Transverse colon (tissue), 4 donors: ENCODE results near the gene TSG101. TPM values are rescaled to one million over a fixed set of nuclear protein-coding genes. Genes with fewer than 3 reads are reported as not detected.

ENCODE experiments used
- DNase-seq: peaks from one replicate; pipeline ENCODE4 v3.0.0-alpha.2; 2019
- H3K27ac ChIP-seq, 4 donors: fragments of 200-600 bp; sonication (generic); 2 replicates each; pipeline ENCODE4 v1.5.1; 2016 to 2018; ENCODE audit warnings: inconsistent platforms in 4 of 4
- H3K27me3 ChIP-seq: fragments of 200-600 bp; sonication (generic); 2 replicates; pipeline ENCODE4 v1.5.1; 2017; ENCODE audit warnings: inconsistent platforms
- H3K36me3 ChIP-seq, 4 donors: fragments of 200-600 bp; sonication (generic); 2 replicates each; pipeline ENCODE4 v1.5.1; 2017 to 2019; ENCODE audit warnings: inconsistent platforms in 4 of 4
- H3K4me1 ChIP-seq, 4 donors: fragments of 200-600 bp; sonication (generic); 2 replicates each; pipeline ENCODE4 v1.5.1; 2017 to 2020; ENCODE audit warnings: inconsistent platforms in 4 of 4
- H3K4me3 ChIP-seq, 4 donors: fragments of 200-600 bp; sonication (generic); 1 replicate in 1 of 4; 2 replicates in 3 of 4; pipeline versions ENCODE4 v1.5.1 to v1.6.1; 2017 to 2019; ENCODE audit warnings: inconsistent platforms in 4 of 4
- H3K9me3 ChIP-seq, 2 donors: fragments of 200-600 bp; sonication (generic); 2 replicates each; pipeline ENCODE4 v1.5.1; 2017 to 2019; ENCODE audit warnings: inconsistent platforms in 2 of 2
- EP300 ChIP-seq: sonication (generic); formaldehyde crosslinking; IDR thresholded peaks from one replicate; pipeline ENCODE4 v1.6.1; 2017; ENCODE audit warnings: antibody characterized with exemption, low read depth
- POLR2A ChIP-seq: fragments of 450-650 bp; IDR thresholded peaks from one replicate; pipeline ENCODE4 v1.6.1; 2016; ENCODE audit warnings: antibody characterized with exemption, mild to moderate bottlenecking, moderate library complexity
- POLR2AphosphoS5 ChIP-seq, 3 donors: sonication (generic); formaldehyde crosslinking; IDR thresholded peaks; one replicate each; pipeline ENCODE4 v1.6.1; 2016; ENCODE audit warnings: antibody characterized with exemption in 3 of 3
- WGBS, 2 donors: methylation state at CpG; one replicate each; pipeline ENCODE4 v1.1.5; 2018; ENCODE audit warnings: low coverage in 1 of 2; 5-methylcytosine and 5-hydroxymethylcytosine counted together
- in situ Hi-C, 4 donors: fragments of 200-750 bp; cut with MboI; loops; one replicate each; pipeline versions ENCODE4 v1.15.0 to v1.15.1; 2017; ENCODE audit warnings: low sequenced_read_pairs in 3 of 4, low pct_ligation_motif_present in 1 of 4, low pct_unique_long_range_greater_than_20kb in 1 of 4
- intact Hi-C: fragments of 100-400 bp; cut with DNase I; formaldehyde crosslinking; loops from one replicate; pipeline ENCODE4 v1.15.1; 2023; ENCODE audit warnings: low total_unique reads
- total RNA-seq, 4 donors: library from RNA; depleted of rRNA; stranded (reverse); fragments of >200 nt; gene quantifications; one replicate each; pipeline ENCODE4 v1.1.0, GENCODE V29; 2016
- TF ChIP-seq, protein P1 (sequence below), 5 experiments: fragments of 200-600 bp in 3 of 5; fragments of 450-650 bp in 2 of 5; sonication (generic) in 3 of 5; IDR thresholded peaks; 1 replicate in 2 of 5; 2 replicates in 3 of 5; pipeline ENCODE4 v1.5.1; 2016 to 2017; ENCODE audit warnings: antibody characterized with exemption in 5 of 5, inconsistent platforms in 3 of 5, mild to moderate bottlenecking in 2 of 5, moderate library complexity in 1 of 5

Gene TSG101
- total RNA-seq, 4 donors from 2014 or later = 32.2 to 95.8 (median 81.2) TPM

DNA sequence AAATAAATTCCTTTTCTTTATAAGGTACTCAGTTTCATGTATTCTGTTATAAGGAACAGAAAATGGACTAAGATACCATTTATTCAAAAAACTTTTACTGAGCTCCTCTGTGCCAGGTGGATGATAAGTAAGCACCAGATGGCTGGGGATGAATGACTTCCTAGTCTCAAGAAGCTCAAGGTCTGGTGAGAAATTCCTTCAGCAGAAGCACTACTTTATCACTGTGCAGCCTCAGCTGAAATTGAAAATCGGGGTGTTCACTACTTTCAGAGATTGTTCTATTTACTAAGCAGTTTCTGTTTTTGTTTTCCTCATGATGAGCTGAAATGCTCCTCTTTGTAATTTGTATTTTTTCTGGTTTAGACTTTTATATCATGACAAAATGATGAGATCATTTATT, 63.3 kb downstream of the TSG101 start:
- in situ Hi-C loops (no loop called here), intact Hi-C loops (no loop called here)
- no peak for DNase-seq
- TF ChIP-seq, protein P1, sequence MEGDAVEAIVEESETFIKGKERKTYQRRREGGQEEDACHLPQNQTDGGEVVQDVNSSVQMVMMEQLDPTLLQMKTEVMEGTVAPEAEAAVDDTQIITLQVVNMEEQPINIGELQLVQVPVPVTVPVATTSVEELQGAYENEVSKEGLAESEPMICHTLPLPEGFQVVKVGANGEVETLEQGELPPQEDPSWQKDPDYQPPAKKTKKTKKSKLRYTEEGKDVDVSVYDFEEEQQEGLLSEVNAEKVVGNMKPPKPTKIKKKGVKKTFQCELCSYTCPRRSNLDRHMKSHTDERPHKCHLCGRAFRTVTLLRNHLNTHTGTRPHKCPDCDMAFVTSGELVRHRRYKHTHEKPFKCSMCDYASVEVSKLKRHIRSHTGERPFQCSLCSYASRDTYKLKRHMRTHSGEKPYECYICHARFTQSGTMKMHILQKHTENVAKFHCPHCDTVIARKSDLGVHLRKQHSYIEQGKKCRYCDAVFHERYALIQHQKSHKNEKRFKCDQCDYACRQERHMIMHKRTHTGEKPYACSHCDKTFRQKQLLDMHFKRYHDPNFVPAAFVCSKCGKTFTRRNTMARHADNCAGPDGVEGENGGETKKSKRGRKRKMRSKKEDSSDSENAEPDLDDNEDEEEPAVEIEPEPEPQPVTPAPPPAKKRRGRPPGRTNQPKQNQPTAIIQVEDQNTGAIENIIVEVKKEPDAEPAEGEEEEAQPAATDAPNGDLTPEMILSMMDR (IDR thresholded peaks at IDR 0.05) = no peak
- TF ChIP-seq POLR2AphosphoS5 (IDR thresholded peaks at IDR 0.05) (no peak), POLR2A (no peak), EP300 (no peak)
- Histone ChIP-seq H3K27me3 (no peaks in the 10 kb centered on the region), H3K4me1 (no peaks in the 10 kb centered on the region), H3K9me3 (no peaks in the 10 kb centered on the region), H3K27ac (no peak overlapping the region), H3K36me3 (no peaks in the 10 kb centered on the region), H3K4me3 (no peak overlapping the region)
- 68 to 80% methylated on average over 1 of the region's 1 CpG for WGBS, 2 donors

- H3K9me3 ChIP-seq = no peaks in the 10 kb centered on the region
- intact Hi-C loops (no loop called here), in situ Hi-C loops (no loop called here)
- H3K4me1 ChIP-seq = no peaks in the 10 kb centered on the region
- no peak overlapping the region for H3K27ac ChIP-seq
- TF ChIP-seq POLR2A (no peak), POLR2AphosphoS5 (IDR thresholded peaks at IDR 0.05) (no peak), EP300 (no peak)
- TF ChIP-seq, protein P1 (IDR thresholded peaks at IDR 0.05) = no peak
- H3K36me3 ChIP-seq = no peaks in the 10 kb centered on the region
- no peak for DNase-seq
- 95% methylated on average over 6 of the region's 6 CpGs; no CpG with 5 or more reads in 1 of the 2 donors for WGBS, 2 donors
- no peak overlapping the region for H3K4me3 ChIP-seq
- H3K27me3 ChIP-seq = no peaks in the 10 kb centered on the region
These were observed 64.8 kb downstream of the TSG101 start for GRCh38 chr11:18461909-18462308.

- in situ Hi-C loops (no loop called here), intact Hi-C loops (no loop called here)
- Histone ChIP-seq H3K4me1 (no peaks in the 10 kb centered on the region), H3K36me3 (no peaks in the 10 kb centered on the region), H3K4me3 (no peak overlapping the region), H3K9me3 (no peaks in the 10 kb centered on the region), H3K27me3 (no peaks in the 10 kb centered on the region), H3K27ac (no peak overlapping the region)
- TF ChIP-seq EP300 = no peak
- no peak for TF ChIP-seq POLR2AphosphoS5 (IDR thresholded peaks at IDR 0.05)
- TF ChIP-seq, protein P1 (IDR thresholded peaks at IDR 0.05) = no peak
- no peak for TF ChIP-seq POLR2A
- no peak for DNase-seq
- WGBS, 2 donors = 90% methylated on average over 2 to 4 of the region's 4 CpGs
These were observed 67.1 kb downstream of the TSG101 start for GRCh38 chr11:18459634-18460033.

- in situ Hi-C loops = no loop called here
- no peaks in the 10 kb centered on the region for H3K27me3 ChIP-seq
- WGBS, 2 donors = 42 to 59% methylated on average over 2 to 3 of the region's 3 CpGs
- no peaks in the 10 kb centered on the region for H3K4me1 ChIP-seq
- intact Hi-C loops = no loop called here
- no peak overlapping the region for H3K27ac ChIP-seq
- no peaks in the 10 kb centered on the region for H3K9me3 ChIP-seq
- no peak overlapping the region for H3K4me3 ChIP-seq
- TF ChIP-seq POLR2A (no peak), EP300 (no peak), POLR2AphosphoS5 (IDR thresholded peaks at IDR 0.05) (no peak)
- TF ChIP-seq, protein P1 (IDR thresholded peaks at IDR 0.05) = no peak
- no peaks in the 10 kb centered on the region for H3K36me3 ChIP-seq
- no peak for DNase-seq
These were observed 69.3 kb downstream of the TSG101 start for GRCh38 chr11:18457450-18457849.
